Activated T-cell treated with anti-CD3 and anti-CD28 coated beads, Interleukin-2, amount 50 U/mL, for 4 hours (primary cell): ENCODE results near the gene UGT1A8. TPM values are rescaled to one million over a fixed set of nuclear protein-coding genes. Genes with fewer than 3 reads are reported as not detected.
"Not testable (repeated sequence)": the region's sequence is repeated elsewhere in the genome, so short reads cannot be mapped to it uniquely, and the experiment has no call there.

Experiments used
- ATAC-seq, 2 donors: fragments of 200-7000 bp; cut with Tn5 transposase; one replicate each; pipeline ENCODE4 v1.10.0; 2021
- DNase-seq: peaks from one replicate; pipeline ENCODE4 v3.0.0-alpha.2; 2020
- H3K27me3 Mint-ChIP-seq: one replicate; pipeline ENCODE4 v1.8.0; 2021; ENCODE audit warnings: low read depth, mixed read lengths
- H3K36me3 Mint-ChIP-seq: one replicate; pipeline ENCODE4 v1.8.0; 2022; ENCODE audit warnings: mixed read lengths; ENCODE audit not compliant: insufficient read depth
- H3K4me1 Mint-ChIP-seq: one replicate; pipeline ENCODE4 v1.8.0; 2021; ENCODE audit warnings: low read depth, mixed read lengths
- H3K4me3 Mint-ChIP-seq: one replicate; pipeline ENCODE4 v1.8.0; 2021; ENCODE audit warnings: mild to moderate bottlenecking, moderate library complexity, mixed read lengths
- H3K9me3 Mint-ChIP-seq: one replicate; pipeline ENCODE4 v1.8.0; 2021; ENCODE audit warnings: mixed read lengths
- total RNA-seq, 3 donors: library from RNA; stranded (reverse); gene quantifications; one replicate each; pipeline ENCODE4 v1.2.1, GENCODE V29; 2021

UGT1A8 gene
- total RNA-seq, 3 donors from 2014 or later = not detected

DNA sequence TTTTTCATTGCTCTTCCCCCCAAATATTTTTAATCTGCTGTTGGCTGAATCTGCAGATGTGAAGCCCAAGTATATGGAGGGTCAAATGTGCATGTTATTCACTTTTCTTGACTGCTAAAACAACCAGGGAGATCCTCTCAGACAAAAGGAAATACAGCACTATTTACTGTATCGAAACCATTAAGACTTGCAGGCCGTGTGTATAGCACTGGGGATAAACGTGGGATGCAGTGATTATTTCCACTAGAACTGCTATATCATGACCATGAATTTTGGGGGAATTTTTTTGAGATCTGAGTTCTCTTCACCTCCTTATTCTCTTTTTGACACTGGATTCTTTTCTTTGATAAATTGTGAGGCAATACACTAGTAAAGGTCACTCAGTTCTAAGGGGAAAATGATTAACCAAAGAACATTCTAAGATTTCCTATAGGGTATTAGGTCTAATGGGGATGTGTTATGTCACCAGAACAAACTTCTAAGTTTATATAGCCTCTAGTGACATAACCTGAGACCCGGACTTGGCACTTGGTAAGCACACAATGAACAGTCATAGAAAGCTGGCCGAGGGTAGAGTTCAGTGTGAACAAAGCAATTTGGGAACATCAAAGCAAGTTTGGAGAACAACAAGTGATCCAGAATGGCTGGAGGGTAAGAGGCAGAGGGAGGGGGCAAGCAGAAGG, 127.8 kb downstream of the UGT1A8 start:
- Mint-ChIP-seq H3K9me3 (peaks cover 6% of the 10 kb centered on the region), H3K27me3 (peaks cover 26% of the 10 kb centered on the region), H3K36me3 (no peaks in the 10 kb centered on the region), H3K4me1 (no peaks in the 10 kb centered on the region), H3K4me3 (no peak overlapping the region)
- no peak for ATAC-seq
- DNase-seq = no peak

DNA sequence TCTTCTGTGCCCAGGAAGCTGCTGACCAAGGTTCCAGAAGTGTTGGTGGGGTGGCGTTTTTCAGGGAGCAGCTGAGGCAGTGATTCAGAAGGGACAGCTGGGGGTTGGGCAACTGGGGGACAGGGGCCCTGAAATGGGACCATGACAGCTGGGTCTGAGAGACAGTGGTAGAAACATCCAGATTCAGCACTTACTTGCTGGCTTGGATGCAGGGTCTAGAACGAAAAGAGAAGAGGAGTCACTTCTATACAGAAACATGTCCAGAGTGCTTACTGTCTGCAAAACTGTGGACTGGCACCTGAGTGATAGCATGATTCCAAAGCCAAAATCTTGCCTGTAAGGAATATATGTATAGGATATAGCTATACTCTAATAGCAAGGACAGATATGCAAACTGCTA, 128.4 kb downstream of the UGT1A8 start:
- DNase-seq, H3K9me3 Mint-ChIP-seq, H3K4me1 Mint-ChIP-seq, ATAC-seq, H3K36me3 Mint-ChIP-seq, H3K4me3 Mint-ChIP-seq: not testable (repeated sequence)
- H3K27me3 Mint-ChIP-seq = peaks cover 23% of the 10 kb centered on the region

DNA sequence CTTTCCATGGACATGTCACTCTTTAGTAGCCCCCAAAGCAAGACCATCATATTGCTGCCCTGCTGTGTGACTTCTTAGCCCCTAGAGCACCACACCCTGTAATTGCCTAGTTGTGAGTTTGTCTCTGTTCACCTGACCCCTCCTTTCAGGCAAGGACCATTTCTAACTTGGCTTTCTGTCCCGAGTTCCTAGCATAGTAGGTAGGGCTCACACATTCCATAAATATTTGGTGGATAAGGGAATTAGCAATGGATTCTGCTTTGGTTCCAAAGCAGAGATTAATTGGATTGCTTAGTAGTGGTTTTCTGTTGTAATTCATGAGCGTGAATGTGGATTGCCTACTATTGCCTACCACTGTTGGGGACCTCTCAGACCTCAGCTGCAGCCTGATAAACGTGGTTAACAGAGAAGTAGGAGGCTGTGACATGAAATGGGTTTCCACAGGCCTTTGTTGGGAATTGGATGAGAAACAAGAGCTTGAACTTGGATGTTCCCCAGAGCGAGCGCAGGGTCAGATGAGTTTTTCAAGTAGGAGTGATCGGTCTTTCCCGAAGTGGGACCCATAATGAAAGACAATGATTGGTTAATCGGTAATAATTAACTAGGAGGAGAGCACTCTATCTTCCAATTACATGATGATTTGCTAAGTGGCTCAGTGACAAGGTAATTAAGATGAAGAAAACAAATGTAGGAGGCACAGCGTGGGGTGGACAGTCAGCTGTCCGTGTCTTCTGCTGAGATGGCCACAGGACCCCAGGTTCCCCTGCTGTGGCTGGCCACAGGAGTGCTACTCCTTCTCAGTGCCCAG, 129.2 kb downstream of the UGT1A8 start:
- DNase-seq (no peak), ATAC-seq (no peak)
- Mint-ChIP-seq H3K27me3 (peaks cover 17% of the 10 kb centered on the region), H3K36me3 (no peaks in the 10 kb centered on the region), H3K9me3 (peaks cover 13% of the 10 kb centered on the region), H3K4me1 (no peaks in the 10 kb centered on the region), H3K4me3 (no peak overlapping the region)

DNA sequence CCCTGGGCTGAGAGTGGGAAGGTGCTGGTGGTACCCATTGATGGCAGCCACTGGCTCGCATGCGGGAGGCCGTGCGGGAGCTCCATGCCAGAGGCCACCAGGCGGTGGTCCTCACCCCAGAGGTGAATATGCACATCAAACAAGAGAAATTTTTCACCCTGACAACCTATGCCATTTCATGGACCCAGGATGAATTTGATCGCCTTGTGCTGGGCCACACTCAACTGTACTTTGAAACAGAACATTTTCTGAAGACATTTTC, 129.8 kb downstream of the UGT1A8 start:
- Mint-ChIP-seq H3K4me3 (no peak overlapping the region), H3K27me3 (peaks cover 19% of the 10 kb centered on the region)

DNA sequence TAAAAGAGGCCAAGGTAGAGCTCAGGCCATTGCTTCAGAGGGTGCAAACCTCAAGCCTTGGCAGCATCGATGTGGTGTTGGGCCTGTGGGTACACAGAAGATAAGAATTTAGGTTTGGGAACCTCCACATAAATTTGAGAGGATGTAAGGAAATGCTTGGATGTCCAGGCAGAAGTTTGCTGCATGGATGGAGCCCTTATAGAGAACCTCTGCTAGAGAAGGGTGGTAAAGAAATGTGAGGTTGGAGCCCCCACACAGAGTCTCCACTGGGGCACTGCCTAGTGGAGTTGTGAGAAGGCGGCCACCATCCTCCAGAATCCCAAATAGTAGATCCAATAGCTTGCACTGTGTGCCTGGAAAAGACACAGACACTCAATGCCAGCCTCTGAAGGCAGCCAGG, 133.3 kb downstream of the UGT1A8 start:
- Mint-ChIP-seq H3K9me3 (peaks cover 16% of the 10 kb centered on the region), H3K27me3 (peaks cover 27% of the 10 kb centered on the region)
- H3K4me1 Mint-ChIP-seq, ATAC-seq, H3K36me3 Mint-ChIP-seq, DNase-seq, H3K4me3 Mint-ChIP-seq: not testable (repeated sequence)

More for the DNA sequence above, 129.8 kb downstream of the UGT1A8 start:
- no peak for ATAC-seq
- Mint-ChIP-seq H3K9me3 (peaks cover 16% of the 10 kb centered on the region), H3K36me3 (no peaks in the 10 kb centered on the region), H3K4me1 (no peaks in the 10 kb centered on the region)
- DNase-seq = no peak

DNA sequence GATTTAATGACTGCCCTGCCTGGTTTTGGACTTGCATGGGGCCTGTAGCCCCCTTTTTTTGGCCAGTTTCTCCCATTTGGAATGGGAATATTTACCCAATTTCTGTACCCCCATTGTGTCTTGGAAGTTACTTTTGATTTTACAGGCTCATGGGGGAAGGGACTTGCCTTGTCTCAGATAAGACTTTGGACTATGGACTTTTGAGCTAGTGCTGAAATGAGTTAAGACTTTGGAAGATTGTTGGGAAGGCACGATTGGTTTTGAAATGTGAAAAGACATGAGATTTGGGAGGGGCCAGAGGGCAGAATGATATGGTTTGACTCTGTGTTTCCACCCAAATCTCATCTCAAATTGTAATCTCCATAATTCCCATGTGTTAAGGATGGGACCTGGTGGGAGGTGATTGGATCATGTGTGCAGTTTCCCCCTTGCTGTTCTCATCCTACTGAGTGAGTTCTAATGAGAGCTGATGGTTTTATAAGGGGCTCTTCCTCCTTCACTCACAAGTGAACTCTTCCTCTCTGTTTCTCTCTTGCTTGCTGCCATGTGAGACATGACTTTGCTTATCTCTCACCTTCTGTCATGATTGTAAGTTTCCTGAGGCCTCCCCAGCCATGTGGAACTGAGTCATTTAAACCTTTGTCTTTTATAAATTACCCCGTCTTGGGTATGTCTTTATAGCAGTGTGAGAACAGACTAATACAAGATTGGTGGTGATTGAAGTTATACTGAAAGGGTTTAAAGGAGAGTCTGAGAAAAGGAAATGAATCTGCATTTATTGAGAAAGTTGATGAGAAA, 134.0 kb downstream of the UGT1A8 start:
- not testable (repeated sequence) for DNase-seq, H3K4me1 Mint-ChIP-seq, H3K36me3 Mint-ChIP-seq, H3K4me3 Mint-ChIP-seq, ATAC-seq
- H3K9me3 Mint-ChIP-seq = peaks cover 16% of the 10 kb centered on the region
- H3K27me3 Mint-ChIP-seq = peaks cover 25% of the 10 kb centered on the region

DNA sequence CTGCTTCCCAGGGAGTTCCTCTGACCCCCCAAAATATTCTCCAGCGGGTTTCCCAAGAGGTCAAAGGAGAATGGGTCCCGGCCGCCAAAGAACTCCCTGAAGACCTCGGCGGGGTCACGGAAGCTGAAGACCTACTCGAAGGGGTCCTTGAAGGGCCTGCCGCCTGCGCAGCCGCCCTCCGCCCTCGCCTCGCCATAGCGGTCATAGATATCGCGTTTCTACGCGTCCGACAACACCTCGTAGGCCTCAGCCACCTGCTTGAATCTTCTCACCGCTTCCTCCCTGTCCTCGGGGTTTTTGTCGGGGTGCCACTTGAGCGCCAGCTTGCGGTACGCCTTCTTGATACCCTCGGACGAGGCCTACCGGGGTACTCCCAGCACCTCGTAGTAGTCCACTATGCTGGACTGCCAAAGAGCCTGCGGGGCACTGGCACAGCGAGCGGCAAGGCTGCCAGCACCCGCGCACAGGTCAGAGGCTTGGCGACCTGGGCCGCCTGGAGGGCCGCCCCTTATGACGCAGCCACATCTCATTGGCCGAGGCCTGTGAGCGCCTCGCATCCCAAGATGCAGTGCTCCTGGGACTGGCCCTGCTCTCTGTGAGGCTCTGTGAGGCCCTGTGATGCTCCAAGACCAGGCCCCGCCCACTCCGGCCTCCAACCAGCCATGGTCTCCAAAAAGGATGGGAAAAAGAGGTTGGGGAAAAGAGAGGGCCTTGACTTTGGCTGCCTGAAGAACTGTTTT, 137.6 kb downstream of the UGT1A8 start:
- Mint-ChIP-seq H3K4me3 (no peak overlapping the region), H3K4me1 (no peaks in the 10 kb centered on the region), H3K9me3 (peaks cover 12% of the 10 kb centered on the region), H3K36me3 (no peaks in the 10 kb centered on the region), H3K27me3 (peaks cover 13% of the 10 kb centered on the region)
- ATAC-seq = no peak
- DNase-seq = no peak

DNA sequence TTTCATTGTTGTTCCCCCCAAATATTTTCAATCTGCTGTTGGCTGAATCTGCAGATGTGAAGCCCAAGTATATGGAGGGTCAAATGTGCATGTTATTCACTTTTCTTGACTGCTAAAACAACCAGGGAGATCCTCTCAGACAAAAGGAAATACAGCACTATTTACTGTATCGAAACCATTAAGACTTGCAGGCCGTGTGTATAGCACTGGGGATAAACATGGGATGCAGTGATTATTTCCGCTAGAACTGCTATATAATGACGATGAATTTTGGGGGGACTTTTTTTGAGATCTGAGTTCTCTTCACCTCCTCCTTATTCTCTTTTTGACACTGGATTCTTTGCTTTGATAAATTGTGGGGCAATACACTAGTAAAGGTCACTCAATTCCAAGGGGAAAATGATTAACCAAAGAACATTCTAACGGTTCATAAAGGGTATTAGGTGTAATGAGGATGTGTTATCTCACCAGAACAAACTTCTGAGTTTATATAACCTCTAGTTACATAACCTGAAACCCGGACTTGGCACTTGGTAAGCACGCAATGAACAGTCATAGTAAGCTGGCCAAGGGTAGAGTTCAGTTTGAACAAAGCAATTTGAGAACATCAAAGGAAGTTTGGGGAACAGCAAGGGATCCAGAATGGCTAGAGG, 139.1 kb downstream of the UGT1A8 start:
- ATAC-seq (no peak), DNase-seq (no peak)
- H3K36me3 Mint-ChIP-seq = no peaks in the 10 kb centered on the region
- peaks cover 4% of the 10 kb centered on the region for H3K9me3 Mint-ChIP-seq
- no peak overlapping the region for H3K4me3 Mint-ChIP-seq
- H3K27me3 Mint-ChIP-seq = peaks cover 13% of the 10 kb centered on the region
- H3K4me1 Mint-ChIP-seq = no peaks in the 10 kb centered on the region

DNA sequence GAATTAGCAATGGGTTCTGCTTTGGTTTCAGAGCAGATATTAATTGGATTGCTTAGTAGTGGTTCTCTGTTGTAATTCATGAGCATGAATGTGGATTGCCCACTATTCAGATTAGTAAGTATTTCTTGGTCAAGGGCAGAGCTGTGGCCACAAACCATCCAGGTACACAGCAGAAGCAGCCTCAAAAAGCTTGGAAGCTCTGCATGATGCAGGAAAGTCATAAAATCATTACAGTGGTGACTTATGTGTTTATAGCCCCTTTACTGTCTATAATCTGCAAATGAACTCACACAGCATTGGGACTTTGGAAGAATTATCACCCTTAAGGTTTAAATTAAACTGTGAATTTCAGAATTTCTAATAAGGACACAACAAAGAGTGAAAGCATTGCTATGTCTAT, 140.7 kb downstream of the UGT1A8 start:
- peaks cover 11% of the 10 kb centered on the region for H3K27me3 Mint-ChIP-seq
- H3K4me3 Mint-ChIP-seq = no peak overlapping the region
- no peaks in the 10 kb centered on the region for H3K9me3 Mint-ChIP-seq
- no peaks in the 10 kb centered on the region for H3K36me3 Mint-ChIP-seq
- no peak for DNase-seq
- H3K4me1 Mint-ChIP-seq = no peaks in the 10 kb centered on the region
- no peak for ATAC-seq

DNA sequence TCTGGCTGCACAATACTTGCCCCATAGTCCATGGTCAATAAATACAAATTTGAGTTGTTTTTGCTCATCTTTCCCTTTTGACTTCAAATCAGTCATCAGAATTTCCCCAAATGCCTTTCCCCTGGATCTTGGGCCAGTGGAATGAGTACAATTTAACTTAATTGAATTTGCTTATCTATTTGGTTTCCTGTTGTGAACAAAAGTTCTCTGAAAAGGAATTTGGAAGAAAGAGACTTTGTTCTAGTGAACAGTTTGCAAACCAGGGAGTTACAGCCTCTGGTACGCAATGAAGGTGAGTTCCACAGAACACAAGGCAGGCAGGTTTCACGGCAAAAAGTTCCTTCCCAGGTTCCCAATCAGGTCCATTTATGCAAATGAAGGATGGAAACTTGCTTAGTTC, 141.4 kb downstream of the UGT1A8 start:
- Mint-ChIP-seq H3K4me1 (no peaks in the 10 kb centered on the region), H3K4me3 (no peak overlapping the region), H3K27me3 (peaks cover 11% of the 10 kb centered on the region), H3K36me3 (no peaks in the 10 kb centered on the region), H3K9me3 (no peaks in the 10 kb centered on the region)
- ATAC-seq (no peak), DNase-seq (no peak)

DNA sequence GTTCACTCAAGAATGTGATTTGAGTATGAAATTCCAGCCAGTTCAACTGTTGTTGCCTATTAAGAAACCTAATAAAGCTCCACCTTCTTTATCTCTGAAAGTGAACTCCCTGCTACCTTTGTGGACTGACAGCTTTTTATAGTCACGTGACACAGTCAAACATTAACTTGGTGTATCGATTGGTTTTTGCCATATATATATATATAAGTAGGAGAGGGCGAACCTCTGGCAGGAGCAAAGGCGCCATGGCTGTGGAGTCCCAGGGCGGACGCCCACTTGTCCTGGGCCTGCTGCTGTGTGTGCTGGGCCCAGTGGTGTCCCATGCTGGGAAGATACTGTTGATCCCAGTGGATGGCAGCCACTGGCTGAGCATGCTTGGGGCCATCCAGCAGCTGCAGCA, 142.6 kb downstream of the UGT1A8 start, which contains the start of gene UGT1A1:
UGT1A1 (plus strand) TSS at position 228 of the 400 bp plus-strand sequence; CDS start at position 246, 18 bp downstream.
- peaks cover 16% of the 10 kb centered on the region for H3K27me3 Mint-ChIP-seq
- no peaks in the 10 kb centered on the region for H3K36me3 Mint-ChIP-seq
- H3K9me3 Mint-ChIP-seq = no peaks in the 10 kb centered on the region
- no peak for ATAC-seq
- no peak for DNase-seq
- H3K4me1 Mint-ChIP-seq = no peaks in the 10 kb centered on the region
- H3K4me3 Mint-ChIP-seq = no peak within 1 kb of the TSS

DNA sequence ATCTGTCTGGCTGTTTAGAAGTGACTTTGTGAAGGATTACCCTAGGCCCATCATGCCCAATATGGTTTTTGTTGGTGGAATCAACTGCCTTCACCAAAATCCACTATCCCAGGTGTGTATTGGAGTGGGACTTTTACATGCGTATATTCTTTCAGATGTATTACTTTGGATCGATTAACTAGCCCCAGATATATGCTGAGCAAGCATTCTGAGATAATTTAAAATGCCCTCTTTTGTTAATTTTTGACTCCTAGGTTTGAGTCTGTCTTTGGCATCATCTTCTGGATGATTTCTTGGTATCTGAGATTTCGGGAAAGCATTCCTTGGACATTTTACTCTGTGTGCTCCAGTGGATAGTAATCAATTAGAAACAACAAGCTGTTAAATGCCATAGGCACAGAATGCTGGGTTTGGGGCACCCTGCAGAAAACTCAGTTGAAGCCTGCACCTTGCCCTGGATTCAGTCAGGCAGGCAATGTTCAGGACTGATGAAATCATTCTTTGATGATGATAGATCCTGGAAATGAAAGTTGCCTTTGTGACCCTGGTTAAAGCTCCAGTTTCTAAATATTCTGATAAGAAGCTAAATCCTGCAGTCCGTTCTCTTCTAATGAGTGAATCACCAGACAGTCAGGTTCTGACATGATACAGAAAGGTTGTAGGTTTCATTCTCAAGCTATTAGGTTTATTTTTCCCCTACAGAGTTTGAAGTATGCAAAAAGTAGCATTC, 143.8 kb downstream of the UGT1A8 start:
- ATAC-seq = no peak
- Mint-ChIP-seq H3K9me3 (no peaks in the 10 kb centered on the region), H3K4me3 (no peak overlapping the region), H3K27me3 (peaks cover 22% of the 10 kb centered on the region), H3K36me3 (no peaks in the 10 kb centered on the region), H3K4me1 (no peaks in the 10 kb centered on the region)
- no peak for DNase-seq

DNA sequence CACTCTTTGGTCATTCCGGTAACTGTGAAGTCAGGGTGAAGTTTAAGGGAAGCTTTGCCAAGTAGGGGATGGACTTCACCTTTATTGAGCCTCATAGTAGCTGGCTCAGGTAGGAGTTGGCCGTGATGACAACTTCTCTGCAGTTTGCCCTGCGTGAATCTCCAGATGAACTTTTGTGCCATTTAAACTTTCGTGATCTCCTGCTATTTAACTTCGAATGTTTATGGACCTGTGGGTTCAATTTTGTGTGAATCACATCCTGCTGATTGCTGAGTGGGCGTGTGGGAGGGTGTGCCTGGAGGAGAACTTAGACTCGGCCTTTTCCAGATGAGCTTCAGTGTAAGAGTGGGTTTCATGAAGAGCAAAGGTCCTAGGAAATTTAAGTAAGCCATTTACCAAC, 146.8 kb downstream of the UGT1A8 start:
- ATAC-seq = no peak
- no peaks in the 10 kb centered on the region for H3K4me1 Mint-ChIP-seq

More for the DNA sequence above, 146.8 kb downstream of the UGT1A8 start:
- Mint-ChIP-seq H3K27me3 (peaks cover 35% of the 10 kb centered on the region), H3K9me3 (no peaks in the 10 kb centered on the region), H3K36me3 (no peaks in the 10 kb centered on the region), H3K4me3 (no peak overlapping the region)
- no peak for DNase-seq
